ENCODE measurements around the gene UST. TPM values are rescaled to one million over a fixed set of nuclear protein-coding genes. Genes with fewer than 3 reads are reported as not detected.
A peak's percentile ranks its signal among the peaks of the same experiment; 100 is the strongest.

The UST gene
- total RNA-seq, 1 experiment from 2014 or later = 10.0 TPM

GRCh38 chr6:149093643-149094042 lies 346.8 kb downstream of the UST start:
- no peak overlapping the region for H3K27ac Mint-ChIP-seq (ENCODE audit: low read depth, unreplicated experiment)
- no TSS peak for BruUV-seq (replicated peaks)
- POLR2A ChIA-PET = interaction anchor here (1.1 to 1.7 kb wide), 2 partner anchors 13 to 323 kb away, joined by 3 to 4 read pairs; no protein-coding TSS in a partner anchor
- CTCF ChIA-PET = interaction anchor here (0.6 to 1.6 kb wide), 3 partner anchors 9 to 58 kb away, joined by 4 to 10 read pairs (median 6); no protein-coding TSS in a partner anchor
- intact Hi-C loops (cut with micrococcal nuclease) = no loop called here
- peak; percentile 29 for DNase-seq (ENCODE audit: unreplicated experiment)
- TF ChIP-seq CTCF (IDR thresholded peaks at IDR 0.05; ENCODE audit: unreplicated experiment) = no peak
- H3K9me3 Mint-ChIP-seq (ENCODE audit: unreplicated experiment) = no peaks in the 10 kb centered on the region
- H3K4me1 Mint-ChIP-seq (ENCODE audit: insufficient read depth, unreplicated experiment) = peaks cover 19% of the 10 kb centered on the region
- no peaks in the 10 kb centered on the region for H3K36me3 Mint-ChIP-seq (ENCODE audit: insufficient read depth, unreplicated experiment)
- H3K4me3 Mint-ChIP-seq (ENCODE audit: unreplicated experiment) = no peak overlapping the region
- H3K27me3 Mint-ChIP-seq (ENCODE audit: insufficient read depth, unreplicated experiment) = no peaks in the 10 kb centered on the region

GRCh38 chr6:149094156-149094555 lies 347.3 kb downstream of the UST start:
- POLR2A ChIA-PET = interaction anchor here (0.7 to 1.7 kb wide), 4 partner anchors 9 to 322 kb away, joined by 3 to 4 read pairs (median 4); no protein-coding TSS in a partner anchor

GRCh38 chr6:149094934-149095351 lies 348.1 kb downstream of the UST start:
- Mint-ChIP-seq H3K4me1 (ENCODE audit: insufficient read depth, unreplicated experiment) (peaks cover 19% of the 10 kb centered on the region), H3K9me3 (ENCODE audit: unreplicated experiment) (no peaks in the 10 kb centered on the region), H3K4me3 (ENCODE audit: unreplicated experiment) (no peak overlapping the region), H3K27ac (ENCODE audit: low read depth, unreplicated experiment) (no peak overlapping the region), H3K27me3 (ENCODE audit: insufficient read depth, unreplicated experiment) (no peaks in the 10 kb centered on the region), H3K36me3 (ENCODE audit: insufficient read depth, unreplicated experiment) (no peaks in the 10 kb centered on the region)
- ChIA-PET CTCF (interaction anchor here (0.7 to 3.8 kb wide), 6 partner anchors 10 to 337 kb away, joined by 4 to 25 read pairs (median 5); no protein-coding TSS in a partner anchor), POLR2A (interaction anchor here (0.7 to 1.7 kb wide), 3 partner anchors 15 to 140 kb away, joined by 3 to 4 read pairs (median 3); no protein-coding TSS in a partner anchor)
- DNase-seq (ENCODE audit: unreplicated experiment) = no peak
- BruUV-seq (replicated peaks) = no TSS peak
- TF ChIP-seq CTCF (IDR thresholded peaks at IDR 0.05; ENCODE audit: unreplicated experiment) = no peak
- intact Hi-C loops (cut with micrococcal nuclease) = no loop called here

More at GRCh38 chr6:149094156-149094555, 347.3 kb downstream of the UST start:
- H3K4me3 Mint-ChIP-seq (ENCODE audit: unreplicated experiment) = no peak overlapping the region
- CTCF ChIA-PET = interaction anchor here (0.6 to 3.8 kb wide), 4 partner anchors 9 to 338 kb away, joined by 4 to 25 read pairs (median 8); no protein-coding TSS in a partner anchor
- intact Hi-C loops (cut with micrococcal nuclease) = no loop called here
- TF ChIP-seq CTCF (IDR thresholded peaks at IDR 0.05; ENCODE audit: unreplicated experiment) = no peak
- H3K27me3 Mint-ChIP-seq (ENCODE audit: insufficient read depth, unreplicated experiment) = no peaks in the 10 kb centered on the region
- BruUV-seq (replicated peaks) = no TSS peak
- H3K27ac Mint-ChIP-seq (ENCODE audit: low read depth, unreplicated experiment) = no peak overlapping the region
- peaks cover 19% of the 10 kb centered on the region for H3K4me1 Mint-ChIP-seq (ENCODE audit: insufficient read depth, unreplicated experiment)
- H3K36me3 Mint-ChIP-seq (ENCODE audit: insufficient read depth, unreplicated experiment) = no peaks in the 10 kb centered on the region
- DNase-seq (ENCODE audit: unreplicated experiment) = peak; percentile 26
- H3K9me3 Mint-ChIP-seq (ENCODE audit: unreplicated experiment) = no peaks in the 10 kb centered on the region

GRCh38 chr6:149095842-149096241 lies 349.0 kb downstream of the UST start:
- DNase-seq (ENCODE audit: unreplicated experiment) = no peak
- TF ChIP-seq CTCF (IDR thresholded peaks at IDR 0.05; ENCODE audit: unreplicated experiment) = no peak
- ChIA-PET POLR2A (no interaction called here), CTCF (interaction anchor here (1.2 to 3.8 kb wide), 3 partner anchors 14 to 337 kb away, joined by 4 to 25 read pairs (median 6); no protein-coding TSS in a partner anchor)
- Mint-ChIP-seq H3K4me1 (ENCODE audit: insufficient read depth, unreplicated experiment) (peaks cover 19% of the 10 kb centered on the region), H3K4me3 (ENCODE audit: unreplicated experiment) (no peak overlapping the region), H3K36me3 (ENCODE audit: insufficient read depth, unreplicated experiment) (no peaks in the 10 kb centered on the region), H3K9me3 (ENCODE audit: unreplicated experiment) (no peaks in the 10 kb centered on the region), H3K27ac (ENCODE audit: low read depth, unreplicated experiment) (no peak overlapping the region), H3K27me3 (ENCODE audit: insufficient read depth, unreplicated experiment) (no peaks in the 10 kb centered on the region)
- intact Hi-C loops (cut with micrococcal nuclease) = no loop called here
- no TSS peak for BruUV-seq (replicated peaks)

Measured in MCF 10A (cell line).